Duodenal mucosa (tissue), 2 donors: Measurements from ENCODE around the gene CHMP3.

Experiments
- H3K27ac ChIP-seq: one replicate; pipeline ENCODE4 v1.7.0; 2013; ENCODE audit warnings: low read depth, low read length
- H3K27me3 ChIP-seq, 2 donors: one replicate each; pipeline ENCODE4 v1.7.0; 2013; ENCODE audit warnings: low read length in 2 of 2, control low read depth in 1 of 2; ENCODE audit not compliant: insufficient read depth in 2 of 2, control insufficient read depth in 1 of 2
- H3K36me3 ChIP-seq, 2 donors: one replicate each; pipeline ENCODE4 v1.7.0; 2013; ENCODE audit warnings: low read length in 2 of 2, control low read depth in 1 of 2; ENCODE audit not compliant: insufficient read depth in 2 of 2, control insufficient read depth in 1 of 2
- H3K4me1 ChIP-seq, 2 donors: one replicate each; pipeline ENCODE4 v1.7.0; 2013; ENCODE audit warnings: low read length in 2 of 2, control low read depth in 1 of 2; ENCODE audit not compliant: insufficient read depth in 2 of 2, control insufficient read depth in 1 of 2
- H3K4me3 ChIP-seq, 2 donors: one replicate each; pipeline ENCODE4 v1.7.0; 2013; ENCODE audit warnings: low read length in 2 of 2, low read depth in 1 of 2
- H3K9ac ChIP-seq, 2 donors: one replicate each; pipeline ENCODE4 v1.7.0; 2013; ENCODE audit warnings: low read length in 2 of 2, low read depth in 1 of 2
- H3K9me3 ChIP-seq, 2 donors: one replicate each; pipeline ENCODE4 v1.7.0; 2013; ENCODE audit warnings: low read length in 2 of 2, control low read depth in 1 of 2; ENCODE audit not compliant: control insufficient read depth in 1 of 2

CHMP3 gene

DNA sequence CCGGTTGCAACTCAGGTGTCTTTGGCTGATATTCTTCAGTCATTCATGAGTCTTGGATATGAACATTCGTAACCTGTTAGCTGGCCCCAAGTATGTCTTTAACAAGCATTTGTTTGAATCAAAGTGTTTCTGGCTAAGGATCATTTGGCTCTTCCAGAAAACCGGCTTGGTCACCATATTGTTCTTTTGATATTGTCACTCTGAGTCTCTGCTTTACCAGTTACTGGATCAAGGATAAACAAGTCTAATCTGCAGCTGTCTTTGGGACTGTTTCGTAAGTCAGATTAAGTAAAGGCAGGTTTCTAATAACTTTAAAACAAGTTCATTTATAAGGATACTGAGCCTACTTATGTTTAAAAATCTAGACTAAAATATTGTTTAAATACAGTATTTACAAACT lies 73.0 kb downstream of the CHMP3 start:
- no peak overlapping the region for H3K9ac ChIP-seq
- peaks cover 60 to 85% of the 10 kb centered on the region in 2 donors for H3K36me3 ChIP-seq
- H3K4me3 ChIP-seq: no peak overlapping the region
- no peak overlapping the region for H3K27ac ChIP-seq
- no peaks in the 10 kb centered on the region for H3K4me1 ChIP-seq
- H3K9me3 ChIP-seq: no peaks in the 10 kb centered on the region
- H3K27me3 ChIP-seq: no peaks in the 10 kb centered on the region

DNA sequence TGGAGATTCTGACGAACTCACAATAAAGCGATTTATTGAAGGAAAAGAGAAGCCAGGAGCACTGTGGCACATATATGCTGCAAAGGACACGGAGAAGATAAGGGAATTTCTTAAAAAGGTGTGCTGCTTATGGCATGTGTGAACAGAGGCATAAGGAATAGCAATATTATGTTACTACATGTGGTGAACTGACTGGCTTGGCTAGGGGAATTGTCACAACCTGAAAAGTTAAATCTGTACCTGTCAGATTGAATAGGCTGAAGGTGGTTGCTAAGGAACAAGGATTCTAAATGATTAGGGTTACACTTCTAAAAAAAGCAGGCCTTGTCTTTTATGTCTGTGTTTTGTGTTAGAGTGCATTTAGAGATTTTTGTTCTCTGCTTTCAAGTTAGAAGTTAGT lies 73.7 kb downstream of the CHMP3 start:
- Histone ChIP-seq H3K27ac (no peak overlapping the region), H3K4me1 (no peaks in the 10 kb centered on the region), H3K36me3 (peaks cover 66 to 87% of the 10 kb centered on the region in 2 donors), H3K9ac (no peak overlapping the region), H3K4me3 (no peak overlapping the region), H3K9me3 (no peaks in the 10 kb centered on the region), H3K27me3 (no peaks in the 10 kb centered on the region)

DNA sequence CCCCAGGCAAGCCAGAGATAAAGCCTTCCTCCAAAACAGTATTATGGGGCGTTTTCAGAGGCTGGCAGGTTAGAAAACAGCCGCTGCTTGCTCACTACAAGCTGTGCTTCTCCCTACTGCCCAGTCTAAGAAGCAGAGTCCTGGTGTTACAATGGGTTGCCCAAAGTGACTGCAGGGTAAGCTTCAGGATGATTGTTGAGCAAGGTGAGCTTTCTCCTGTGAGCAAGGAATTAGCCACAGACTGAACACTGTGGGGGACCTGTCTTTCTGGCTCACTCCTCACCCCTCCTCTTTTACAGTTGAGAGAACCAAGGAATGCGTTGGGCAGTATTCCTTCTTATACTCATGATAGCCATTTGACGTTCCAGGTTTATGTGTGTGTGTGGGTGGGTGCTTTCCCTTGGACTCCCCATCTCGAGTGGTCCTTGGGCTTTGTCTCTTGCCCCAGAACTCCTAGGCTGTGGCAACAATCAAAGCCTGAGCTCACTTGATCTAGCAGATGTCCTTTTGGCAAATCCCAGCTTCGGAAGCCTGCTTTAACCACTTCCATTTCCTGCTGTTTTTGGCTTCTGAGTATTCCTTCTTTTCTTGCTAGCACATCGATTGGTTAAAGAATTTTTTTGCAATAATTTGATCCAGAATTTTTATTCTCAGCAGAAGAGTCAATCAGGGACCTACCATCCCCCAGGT lies 74.5 kb downstream of the CHMP3 start:
- Histone ChIP-seq H3K27me3 (no peaks in the 10 kb centered on the region), H3K9me3 (no peaks in the 10 kb centered on the region), H3K27ac (no peak overlapping the region), H3K4me1 (no peaks in the 10 kb centered on the region), H3K9ac (no peak overlapping the region), H3K4me3 (no peak overlapping the region), H3K36me3 (peaks cover 74 to 95% of the 10 kb centered on the region in 2 donors)

DNA sequence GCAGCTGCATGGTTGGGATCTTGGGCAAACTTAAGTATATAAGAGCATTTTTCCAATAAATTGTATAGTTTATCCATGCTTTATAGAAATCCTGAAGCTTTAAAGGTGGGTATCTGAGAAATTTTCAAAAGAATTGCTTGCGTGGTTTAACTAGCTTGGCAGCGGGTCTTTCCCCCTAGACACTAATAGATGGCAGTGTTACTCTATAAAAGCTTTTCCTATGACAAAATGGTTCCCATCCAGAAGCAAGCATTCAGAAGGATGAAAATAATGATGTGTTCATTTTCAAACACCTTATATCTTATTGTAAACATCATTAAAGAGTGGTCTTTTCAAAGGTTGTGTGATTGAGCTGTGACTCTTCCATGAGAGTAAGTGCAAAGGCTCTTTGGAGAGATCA lies 76.2 kb downstream of the CHMP3 start:
- Histone ChIP-seq H3K27ac (no peak overlapping the region), H3K36me3 (peaks cover 86 to 96% of the 10 kb centered on the region in 2 donors), H3K4me1 (no peaks in the 10 kb centered on the region), H3K4me3 (no peak overlapping the region), H3K9me3 (no peaks in the 10 kb centered on the region), H3K27me3 (no peaks in the 10 kb centered on the region), H3K9ac (no peak overlapping the region)

DNA sequence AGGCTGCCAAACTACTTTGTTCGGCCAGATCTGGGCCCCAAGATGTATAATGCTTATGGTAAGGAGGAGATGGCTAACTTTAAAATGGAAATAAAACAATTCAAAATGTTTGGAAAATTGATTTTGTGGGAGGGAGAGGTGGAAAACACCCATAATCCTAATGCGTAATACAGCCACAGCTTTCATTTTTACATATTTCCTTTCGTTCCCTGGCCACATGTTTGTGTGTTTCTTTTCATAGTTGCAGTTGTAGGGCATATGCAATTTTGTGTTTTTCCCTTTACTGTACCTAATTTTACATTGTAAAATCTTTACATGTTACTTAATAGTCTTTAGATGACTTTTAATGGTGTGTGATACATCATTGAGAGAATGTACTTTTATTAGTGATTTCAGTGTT lies 77.4 kb downstream of the CHMP3 start:
- H3K36me3 ChIP-seq: peaks cover 79 to 96% of the 10 kb centered on the region in 2 donors
- no peaks in the 10 kb centered on the region for H3K9me3 ChIP-seq
- no peaks in the 10 kb centered on the region for H3K27me3 ChIP-seq
- H3K27ac ChIP-seq: no peak overlapping the region
- H3K9ac ChIP-seq: no peak overlapping the region
- no peak overlapping the region for H3K4me3 ChIP-seq
- no peaks in the 10 kb centered on the region for H3K4me1 ChIP-seq

DNA sequence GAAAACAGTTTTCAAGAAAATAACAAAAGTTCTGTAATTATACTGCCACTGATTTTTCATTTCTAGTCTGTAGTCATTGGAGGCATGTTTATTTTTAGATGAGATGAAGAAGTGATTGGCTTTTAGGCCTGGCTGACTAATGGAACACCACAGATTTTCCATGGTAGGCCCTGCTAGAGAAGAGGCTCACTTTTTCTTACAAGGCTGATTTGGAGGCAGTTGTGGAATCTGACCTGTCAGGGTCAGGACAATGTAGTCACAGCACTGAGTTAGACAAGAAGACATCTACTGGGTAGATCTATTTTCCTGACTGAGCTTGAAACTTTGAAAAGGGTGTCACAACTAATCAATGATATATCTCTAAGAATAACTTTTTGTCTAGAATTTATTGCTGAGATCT lies 78.1 kb downstream of the CHMP3 start:
- Histone ChIP-seq H3K9me3 (no peaks in the 10 kb centered on the region), H3K27ac (no peak overlapping the region), H3K27me3 (no peaks in the 10 kb centered on the region), H3K9ac (no peak overlapping the region), H3K36me3 (peaks cover 74 to 96% of the 10 kb centered on the region in 2 donors), H3K4me1 (no peaks in the 10 kb centered on the region), H3K4me3 (no peak overlapping the region)

DNA sequence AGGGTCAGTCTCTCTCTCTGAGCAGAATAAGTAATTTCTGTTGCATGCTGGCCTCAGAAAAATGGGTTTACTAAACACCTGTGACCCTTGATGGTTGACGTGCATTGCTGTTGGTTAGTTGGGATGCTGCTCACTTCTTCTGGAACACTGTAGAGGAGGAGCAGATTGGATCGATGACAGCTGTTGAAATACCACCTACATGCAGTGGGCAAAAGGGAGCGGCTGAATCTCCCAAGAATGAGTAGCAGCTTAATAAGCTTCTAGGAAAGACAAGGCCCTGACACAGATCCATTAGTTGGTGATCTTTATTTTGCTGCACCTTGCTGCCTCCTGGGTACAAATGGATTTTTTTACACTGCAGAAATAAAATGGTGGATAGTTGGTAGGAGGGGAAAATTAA lies 78.9 kb downstream of the CHMP3 start:
- H3K27me3 ChIP-seq: no peaks in the 10 kb centered on the region
- peaks cover 70 to 96% of the 10 kb centered on the region in 2 donors for H3K36me3 ChIP-seq
- H3K9me3 ChIP-seq: no peaks in the 10 kb centered on the region
- no peak overlapping the region for H3K27ac ChIP-seq
- H3K4me1 ChIP-seq: no peaks in the 10 kb centered on the region
- H3K4me3 ChIP-seq: no peak overlapping the region
- H3K9ac ChIP-seq: no peak overlapping the region

DNA sequence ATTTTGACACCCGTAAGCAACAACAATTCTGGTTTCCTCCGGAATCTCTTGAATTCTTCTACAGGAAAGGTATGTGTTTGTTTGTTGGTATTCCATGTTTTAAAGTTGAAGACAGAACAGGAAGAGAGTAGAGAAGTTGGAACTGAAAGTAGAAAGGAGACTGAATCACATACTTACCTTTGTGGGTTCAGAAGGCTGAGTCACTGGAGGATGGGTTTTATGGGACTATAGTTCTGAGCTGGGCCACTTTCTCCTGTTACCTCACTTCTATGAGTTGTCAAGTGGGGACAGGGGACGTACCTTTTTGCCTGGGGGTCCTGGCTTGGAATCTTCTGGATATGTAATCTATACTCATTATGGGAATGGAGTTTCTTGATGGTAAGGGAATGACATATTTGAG lies 81.2 kb downstream of the CHMP3 start:
- no peaks in the 10 kb centered on the region for H3K27me3 ChIP-seq
- no peak overlapping the region for H3K9ac ChIP-seq
- H3K4me1 ChIP-seq: no peaks in the 10 kb centered on the region
- no peak overlapping the region for H3K4me3 ChIP-seq
- peaks cover 68 to 96% of the 10 kb centered on the region in 2 donors for H3K36me3 ChIP-seq
- H3K27ac ChIP-seq: no peak overlapping the region
- no peaks in the 10 kb centered on the region for H3K9me3 ChIP-seq

DNA sequence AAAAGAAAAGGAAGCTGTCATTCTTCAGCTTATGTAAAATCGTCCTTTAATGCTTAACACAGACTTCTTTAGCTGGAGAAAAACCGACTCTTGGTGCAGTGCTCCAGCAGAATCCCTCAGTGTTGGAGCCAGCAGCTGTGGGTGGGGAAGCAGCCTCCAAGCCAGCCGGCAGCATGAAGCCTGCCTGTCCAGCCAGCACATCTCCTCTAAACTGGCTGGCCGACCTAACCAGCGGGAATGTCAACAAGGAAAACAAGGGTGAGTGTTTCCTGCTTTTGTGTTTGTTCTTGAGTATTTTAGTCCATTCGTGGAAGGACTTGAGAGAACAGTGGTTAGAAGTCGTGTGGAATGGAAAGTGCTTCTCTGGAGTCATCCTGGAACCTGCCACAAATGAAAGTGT lies 83.1 kb downstream of the CHMP3 start:
- Histone ChIP-seq H3K9me3 (no peaks in the 10 kb centered on the region), H3K27me3 (no peaks in the 10 kb centered on the region), H3K4me3 (no peak overlapping the region), H3K27ac (no peak overlapping the region), H3K36me3 (peaks cover 60 to 96% of the 10 kb centered on the region in 2 donors), H3K9ac (no peak overlapping the region), H3K4me1 (no peaks in the 10 kb centered on the region)

DNA sequence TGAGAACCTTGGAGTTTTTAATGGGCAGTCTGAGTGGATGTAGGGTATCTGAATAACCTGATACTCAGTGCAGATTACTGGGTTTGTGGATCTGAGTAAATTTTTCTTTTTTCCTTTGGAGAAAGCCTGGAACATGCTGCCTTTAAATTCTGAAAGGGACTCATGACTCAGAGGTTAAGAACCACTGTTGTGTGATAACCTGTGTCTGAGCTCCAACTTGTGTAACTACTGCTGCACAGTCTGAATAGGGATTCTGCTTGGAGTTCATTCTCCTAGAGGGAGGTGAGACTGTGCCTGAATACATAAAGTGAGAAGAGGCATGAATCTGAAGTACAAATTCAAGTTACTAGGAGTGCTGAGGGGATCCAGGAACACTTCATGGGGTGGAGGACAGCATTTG lies 85.9 kb downstream of the CHMP3 start:
- H3K27ac ChIP-seq: no peak overlapping the region
- no peaks in the 10 kb centered on the region for H3K9me3 ChIP-seq

More for the DNA sequence above, 85.9 kb downstream of the CHMP3 start:
- Histone ChIP-seq H3K4me1 (no peaks in the 10 kb centered on the region), H3K27me3 (no peaks in the 10 kb centered on the region), H3K36me3 (peaks cover 49 to 95% of the 10 kb centered on the region in 2 donors), H3K4me3 (no peak overlapping the region), H3K9ac (no peak overlapping the region)
